DOHH2 (cell line): ENCODE results near the gene ARNT2.

ENCODE experiments used
- CTCF ChIP-seq: fragments of 200-600 bp; sonication (generic); IDR thresholded peaks from one replicate; pipeline ENCODE4 v1.5.1; 2014; ENCODE audit warnings: antibody characterized with exemption, mild to moderate bottlenecking, low read depth, low read length; ENCODE audit not compliant: poor library complexity, severe bottlenecking
- EZH2phosphoT487 ChIP-seq: fragments of 200-600 bp; sonication (generic); IDR thresholded peaks from 2 replicates; pipeline ENCODE4 v1.6.1; 2017; ENCODE audit warnings: borderline replicate concordance, mild to moderate bottlenecking, antibody characterized with exemption, low read length, moderate library complexity, mixed read lengths

- no peak for TF ChIP-seq CTCF
- TF ChIP-seq EZH2phosphoT487: no peak
These were observed 143.1 kb downstream of the ARNT2 start for GRCh38 chr15:80547264-80547663.
